Spinal cord (tissue), 10 donors: Measurements from ENCODE around the gene HECTD4. TPM values are rescaled to one million over a fixed set of nuclear protein-coding genes. Genes with fewer than 3 reads are reported as not detected.

Source experiments
- DNase-seq, 6 donors: peaks; one replicate each; pipeline versions ENCODE4 v3.0.0 to v3.0.0-alpha.2; 2013 to 2015; ENCODE audit warnings: low spot score in 6 of 6, low read depth in 4 of 6
- H3K27ac ChIP-seq: one replicate; pipeline ENCODE4 v1.5.1; 2013; ENCODE audit warnings: low read depth, low read length, control low read depth
- H3K27me3 ChIP-seq: one replicate; pipeline ENCODE4 v1.6.1; 2013; ENCODE audit warnings: low read length; ENCODE audit not compliant: control insufficient read depth, insufficient read depth
- H3K36me3 ChIP-seq: one replicate; pipeline ENCODE4 v1.6.1; 2013; ENCODE audit warnings: low read length; ENCODE audit not compliant: control insufficient read depth, insufficient read depth
- H3K4me1 ChIP-seq: one replicate; pipeline ENCODE4 v1.6.1; 2013; ENCODE audit warnings: low read length; ENCODE audit not compliant: control insufficient read depth, insufficient read depth
- H3K4me3 ChIP-seq: one replicate; pipeline ENCODE4 v1.5.1; 2013; ENCODE audit warnings: low read depth, low read length, control low read depth
- H3K9me3 ChIP-seq: one replicate; pipeline ENCODE4 v1.6.1; 2013; ENCODE audit warnings: low read length; ENCODE audit not compliant: control insufficient read depth, insufficient read depth
- WGBS: methylation state at CpG from one replicate; pipeline ENCODE4 v1.1.5; 2013; ENCODE audit warnings: missing lambda C conversion rate; ENCODE audit not compliant: insufficient coverage; 5-methylcytosine and 5-hydroxymethylcytosine counted together
- polyA plus RNA-seq, 2 donors: library from polyadenylated mRNA; unstranded; fragments of 120-200 nt; gene quantifications; one replicate each; pipeline ENCODE4 v1.2.1, GENCODE V29; 2013; ENCODE audit not compliant: insufficient read length in 2 of 2
- total RNA-seq, 2 donors: library from RNA; depleted of rRNA in 1 of 2; stranded (reverse); fragments of 120-200 nt in 1 of 2; fragments of >200 nt in 1 of 2; gene quantifications; one replicate each; pipeline versions ENCODE4 v1.2.3 to v1.2.4, GENCODE V29; 2013 to 2014
- donor health status: healthy.

Gene HECTD4
- total and polyA plus RNA-seq, 4 donors: 54.0 to 121 (median 111) TPM

- no peaks in the 10 kb centered on the region for H3K4me1 ChIP-seq
- 92% methylated on average over 7 of the region's 7 CpGs for WGBS
- H3K36me3 ChIP-seq: peaks cover 92% of the 10 kb centered on the region
- no peak overlapping the region for H3K27ac ChIP-seq
- DNase-seq: no peak
- H3K9me3 ChIP-seq: no peaks in the 10 kb centered on the region
- no peak overlapping the region for H3K4me3 ChIP-seq
- H3K27me3 ChIP-seq: no peaks in the 10 kb centered on the region
Measured at GRCh38 chr12:112169966-112170365, 212.3 kb downstream of the HECTD4 start.

GRCh38 chr12:112169161-112169872 lies 212.9 kb downstream of the HECTD4 start:
- H3K9me3 ChIP-seq: no peaks in the 10 kb centered on the region
- no peaks in the 10 kb centered on the region for H3K4me1 ChIP-seq
- 95% methylated on average over 15 of the region's 19 CpGs for WGBS
- H3K27ac ChIP-seq: no peak overlapping the region
- H3K27me3 ChIP-seq: no peaks in the 10 kb centered on the region
- DNase-seq: no peak
- no peak overlapping the region for H3K4me3 ChIP-seq
- peaks cover 90% of the 10 kb centered on the region for H3K36me3 ChIP-seq

- H3K27me3 ChIP-seq: no peaks in the 10 kb centered on the region
- DNase-seq: no peak
- no peak overlapping the region for H3K27ac ChIP-seq
- H3K4me1 ChIP-seq: no peaks in the 10 kb centered on the region
- 88% methylated on average over 8 of the region's 8 CpGs for WGBS
- peaks cover 91% of the 10 kb centered on the region for H3K36me3 ChIP-seq
- no peaks in the 10 kb centered on the region for H3K9me3 ChIP-seq
- no peak overlapping the region for H3K4me3 ChIP-seq
Measured at GRCh38 chr12:112168561-112168971, 213.7 kb downstream of the HECTD4 start.

- H3K36me3 ChIP-seq: peaks cover 95% of the 10 kb centered on the region
- no peak overlapping the region for H3K4me3 ChIP-seq
- H3K9me3 ChIP-seq: no peaks in the 10 kb centered on the region
- DNase-seq: no peak
- no peaks in the 10 kb centered on the region for H3K27me3 ChIP-seq
- H3K27ac ChIP-seq: no peak overlapping the region
- H3K4me1 ChIP-seq: no peaks in the 10 kb centered on the region
- WGBS: 91% methylated on average over 27 of the region's 32 CpGs
Measured at GRCh38 chr12:112167718-112168525, 214.3 kb downstream of the HECTD4 start.

- no peaks in the 10 kb centered on the region for H3K9me3 ChIP-seq
- H3K27me3 ChIP-seq: no peaks in the 10 kb centered on the region
- H3K4me3 ChIP-seq: no peak overlapping the region
- DNase-seq: no peak
- no peak overlapping the region for H3K27ac ChIP-seq
- no peaks in the 10 kb centered on the region for H3K4me1 ChIP-seq
- WGBS: 97% methylated on average over 10 of the region's 12 CpGs
- H3K36me3 ChIP-seq: peaks cover 95% of the 10 kb centered on the region
Measured at GRCh38 chr12:112167031-112167461, 215.2 kb downstream of the HECTD4 start.

- Histone ChIP-seq H3K4me3 (no peak overlapping the region), H3K27me3 (no peaks in the 10 kb centered on the region), H3K9me3 (no peaks in the 10 kb centered on the region), H3K27ac (no peak overlapping the region), H3K4me1 (no peaks in the 10 kb centered on the region), H3K36me3 (peaks cover 95% of the 10 kb centered on the region)
- 93% methylated on average over 26 of the region's 26 CpGs for WGBS
- no peak for DNase-seq
Measured at GRCh38 chr12:112166051-112167015, 215.9 kb downstream of the HECTD4 start.

- no peaks in the 10 kb centered on the region for H3K27me3 ChIP-seq
- H3K27ac ChIP-seq: no peak overlapping the region
- 98% methylated on average over 7 of the region's 13 CpGs for WGBS
- no peak overlapping the region for H3K4me3 ChIP-seq
- no peaks in the 10 kb centered on the region for H3K4me1 ChIP-seq
- peaks cover 95% of the 10 kb centered on the region for H3K36me3 ChIP-seq
- DNase-seq: no peak
- H3K9me3 ChIP-seq: no peaks in the 10 kb centered on the region
Measured at GRCh38 chr12:112165624-112166023, 216.6 kb downstream of the HECTD4 start.

- peaks cover 92% of the 10 kb centered on the region for H3K36me3 ChIP-seq
- no peak overlapping the region for H3K27ac ChIP-seq
- DNase-seq: no peak
- no peak overlapping the region for H3K4me3 ChIP-seq
- no peaks in the 10 kb centered on the region for H3K27me3 ChIP-seq
- 94% methylated on average over 19 of the region's 26 CpGs for WGBS
- no peaks in the 10 kb centered on the region for H3K9me3 ChIP-seq
- no peaks in the 10 kb centered on the region for H3K4me1 ChIP-seq
Measured at GRCh38 chr12:112164011-112164660, 218.1 kb downstream of the HECTD4 start.

- 96% methylated on average over 22 of the region's 22 CpGs for WGBS
- Histone ChIP-seq H3K36me3 (peaks cover 92% of the 10 kb centered on the region), H3K4me3 (no peak overlapping the region), H3K27me3 (no peaks in the 10 kb centered on the region), H3K4me1 (no peaks in the 10 kb centered on the region), H3K9me3 (no peaks in the 10 kb centered on the region), H3K27ac (no peak overlapping the region)
- no peak for DNase-seq
Measured at GRCh38 chr12:112163471-112163991, 218.7 kb downstream of the HECTD4 start.
